ENCODE results near the gene CBLB.

CBLB gene

DNA sequence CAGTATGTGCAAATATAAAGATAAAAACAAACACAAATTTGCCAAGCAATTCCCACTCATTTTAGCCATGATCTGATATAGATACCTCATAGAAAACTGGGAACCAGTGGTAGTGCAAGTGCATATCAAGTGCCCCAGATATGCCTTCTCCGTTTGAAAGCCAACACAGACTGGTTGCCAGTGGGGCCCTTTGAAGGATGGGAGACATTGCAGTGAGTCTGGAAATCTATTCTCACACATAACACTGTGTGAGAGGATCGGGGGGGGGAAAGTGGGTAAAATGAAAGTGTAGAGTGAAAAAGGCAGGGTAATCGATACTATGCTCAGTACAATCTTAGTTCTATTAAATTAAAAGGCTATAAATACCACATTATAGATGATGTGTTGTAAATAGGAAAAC is 83.0 kb downstream of the CBLB start:
- TF ChIP-seq, protein P1, sequence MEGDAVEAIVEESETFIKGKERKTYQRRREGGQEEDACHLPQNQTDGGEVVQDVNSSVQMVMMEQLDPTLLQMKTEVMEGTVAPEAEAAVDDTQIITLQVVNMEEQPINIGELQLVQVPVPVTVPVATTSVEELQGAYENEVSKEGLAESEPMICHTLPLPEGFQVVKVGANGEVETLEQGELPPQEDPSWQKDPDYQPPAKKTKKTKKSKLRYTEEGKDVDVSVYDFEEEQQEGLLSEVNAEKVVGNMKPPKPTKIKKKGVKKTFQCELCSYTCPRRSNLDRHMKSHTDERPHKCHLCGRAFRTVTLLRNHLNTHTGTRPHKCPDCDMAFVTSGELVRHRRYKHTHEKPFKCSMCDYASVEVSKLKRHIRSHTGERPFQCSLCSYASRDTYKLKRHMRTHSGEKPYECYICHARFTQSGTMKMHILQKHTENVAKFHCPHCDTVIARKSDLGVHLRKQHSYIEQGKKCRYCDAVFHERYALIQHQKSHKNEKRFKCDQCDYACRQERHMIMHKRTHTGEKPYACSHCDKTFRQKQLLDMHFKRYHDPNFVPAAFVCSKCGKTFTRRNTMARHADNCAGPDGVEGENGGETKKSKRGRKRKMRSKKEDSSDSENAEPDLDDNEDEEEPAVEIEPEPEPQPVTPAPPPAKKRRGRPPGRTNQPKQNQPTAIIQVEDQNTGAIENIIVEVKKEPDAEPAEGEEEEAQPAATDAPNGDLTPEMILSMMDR (IDR thresholded peaks at IDR 0.05; ENCODE audit: borderline replicate concordance, extremely low read depth, low read length, poor library complexity, severe bottlenecking): no peak
- no peak for TF ChIP-seq EZH2 (IDR thresholded peaks at IDR 0.05; ENCODE audit: borderline replicate concordance, low read depth, low read length, severe bottlenecking)
- Histone ChIP-seq H3K4me1 (ENCODE audit: insufficient read depth, low read length) (no peaks in the 10 kb centered on the region), H3K27ac (ENCODE audit: low read length) (no peak overlapping the region), H3K4me3 (ENCODE audit: low read depth in 1 of 2, low read length in 2 of 2) (no peak overlapping the region), H3K4me2 (ENCODE audit: insufficient read depth, low read length) (no peak overlapping the region), H3K36me3 (ENCODE audit: insufficient read depth, low read length) (no peaks in the 10 kb centered on the region), H3K27me3 (ENCODE audit: insufficient read depth, low read length, poor library complexity) (no peaks in the 10 kb centered on the region), H3K9ac (ENCODE audit: low read depth, low read length) (no peak overlapping the region), H4K20me1 (ENCODE audit: insufficient read depth, low read length) (no peaks in the 10 kb centered on the region), H3K79me2 (ENCODE audit: insufficient read depth, low read length) (no peaks in the 10 kb centered on the region), H2AFZ (ENCODE audit: low read depth, low read length) (no peak overlapping the region), H3K9me3 (ENCODE audit: insufficient read depth, low read length, severe bottlenecking) (no peaks in the 10 kb centered on the region)
- no peak for ATAC-seq (ENCODE audit: insufficient read depth, low read depth)
- DNase-seq: no peak

DNA sequence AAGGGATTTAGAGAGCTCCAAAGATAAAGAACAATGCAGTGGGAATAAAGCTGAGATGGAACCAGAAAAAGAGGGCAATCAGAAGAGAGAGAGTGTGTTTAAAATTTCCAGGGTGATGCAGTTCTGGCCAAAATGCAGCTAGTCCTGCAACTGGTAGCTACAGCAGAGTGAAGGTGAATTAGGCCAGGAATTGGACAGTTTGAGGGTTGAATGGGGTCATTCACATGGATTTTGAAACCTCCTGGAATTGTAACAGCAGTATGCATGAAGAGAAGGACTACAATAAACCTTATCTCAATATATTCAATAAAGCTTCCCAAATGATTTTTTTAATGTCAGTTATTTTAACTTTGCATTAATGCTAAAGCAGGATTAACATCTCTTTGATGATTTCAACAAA is 85.2 kb downstream of the CBLB start:
- no peak overlapping the region for H3K27ac ChIP-seq (ENCODE audit: low read length)
- no peaks in the 10 kb centered on the region for H3K36me3 ChIP-seq (ENCODE audit: insufficient read depth, low read length)
- H3K79me2 ChIP-seq (ENCODE audit: insufficient read depth, low read length): no peaks in the 10 kb centered on the region
- DNase-seq: no peak
- no peak overlapping the region for H3K4me3 ChIP-seq (ENCODE audit: low read depth in 1 of 2, low read length in 2 of 2)
- H2AFZ ChIP-seq (ENCODE audit: low read depth, low read length): no peak overlapping the region
- TF ChIP-seq, protein P1 (IDR thresholded peaks at IDR 0.05; ENCODE audit: borderline replicate concordance, extremely low read depth, low read length, poor library complexity, severe bottlenecking): no peak
- TF ChIP-seq EZH2 (IDR thresholded peaks at IDR 0.05; ENCODE audit: borderline replicate concordance, low read depth, low read length, severe bottlenecking): no peak
- no peaks in the 10 kb centered on the region for H4K20me1 ChIP-seq (ENCODE audit: insufficient read depth, low read length)
- no peak for ATAC-seq (ENCODE audit: insufficient read depth, low read depth)
- no peak overlapping the region for H3K4me2 ChIP-seq (ENCODE audit: insufficient read depth, low read length)
- no peaks in the 10 kb centered on the region for H3K9me3 ChIP-seq (ENCODE audit: insufficient read depth, low read length, severe bottlenecking)
- no peaks in the 10 kb centered on the region for H3K4me1 ChIP-seq (ENCODE audit: insufficient read depth, low read length)
- H3K9ac ChIP-seq (ENCODE audit: low read depth, low read length): no peak overlapping the region
- H3K27me3 ChIP-seq (ENCODE audit: insufficient read depth, low read length, poor library complexity): no peaks in the 10 kb centered on the region

DNA sequence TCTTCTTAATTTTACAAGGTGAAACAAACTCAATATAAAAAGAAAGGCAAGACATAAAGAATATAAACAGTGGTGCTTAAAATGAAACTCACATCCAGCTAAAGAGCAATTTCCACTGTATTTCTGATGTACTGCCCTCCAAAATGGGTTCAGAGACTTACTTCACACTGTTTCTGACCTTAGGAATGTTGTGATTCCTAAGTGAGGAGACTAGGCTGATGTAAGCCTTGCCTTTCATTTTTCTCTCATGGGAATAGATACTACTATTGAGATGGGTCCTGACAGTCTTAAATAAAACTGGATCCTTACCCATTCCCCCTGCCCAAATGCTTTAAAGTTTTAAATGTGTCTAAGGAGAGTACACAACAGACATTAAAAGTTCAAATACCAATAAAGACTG is 86.9 kb downstream of the CBLB start:
- no peak for ATAC-seq (ENCODE audit: insufficient read depth, low read depth)
- H3K9ac ChIP-seq (ENCODE audit: low read depth, low read length): no peak overlapping the region

More for the DNA sequence above, 86.9 kb downstream of the CBLB start:
- H2AFZ ChIP-seq (ENCODE audit: low read depth, low read length): no peak overlapping the region
- no peaks in the 10 kb centered on the region for H3K4me1 ChIP-seq (ENCODE audit: insufficient read depth, low read length)
- no peak for DNase-seq
- no peaks in the 10 kb centered on the region for H3K27me3 ChIP-seq (ENCODE audit: insufficient read depth, low read length, poor library complexity)
- TF ChIP-seq, protein P1 (IDR thresholded peaks at IDR 0.05; ENCODE audit: borderline replicate concordance, extremely low read depth, low read length, poor library complexity, severe bottlenecking): no peak
- TF ChIP-seq EZH2 (IDR thresholded peaks at IDR 0.05; ENCODE audit: borderline replicate concordance, low read depth, low read length, severe bottlenecking): no peak
- no peaks in the 10 kb centered on the region for H4K20me1 ChIP-seq (ENCODE audit: insufficient read depth, low read length)
- no peaks in the 10 kb centered on the region for H3K36me3 ChIP-seq (ENCODE audit: insufficient read depth, low read length)
- no peaks in the 10 kb centered on the region for H3K9me3 ChIP-seq (ENCODE audit: insufficient read depth, low read length, severe bottlenecking)
- H3K4me3 ChIP-seq (ENCODE audit: low read depth in 1 of 2, low read length in 2 of 2): no peak overlapping the region
- no peak overlapping the region for H3K4me2 ChIP-seq (ENCODE audit: insufficient read depth, low read length)
- no peak overlapping the region for H3K27ac ChIP-seq (ENCODE audit: low read length)
- no peaks in the 10 kb centered on the region for H3K79me2 ChIP-seq (ENCODE audit: insufficient read depth, low read length)
